ENCODE measurements around the gene ACSF3.

- no peak for TF ChIP-seq CTCF (IDR thresholded peaks at IDR 0.05)
- no peak for TF ChIP-seq POLR2A (IDR thresholded peaks at IDR 0.05)
Measured at GRCh38 chr16:89120281-89120680, 26.6 kb downstream of the ACSF3 start.
